RWPE2 (cell line): Measurements from ENCODE around the gene GEN1.

Source experiments
- ATAC-seq: fragments of 200-7000 bp; cut with Tn5 transposase; 3 replicates; pipeline ENCODE4 v1.9.1; 2021; ENCODE audit warnings: low read depth
- DNase-seq: peaks from one replicate; pipeline ENCODE4 v3.0.0-alpha.2; 2020; ENCODE audit warnings: low spot score
- H3K27ac ChIP-seq: fragments of 450-650 bp; 2 replicates; pipeline ENCODE4 v1.5.1; 2017; ENCODE audit warnings: mild to moderate bottlenecking; ENCODE audit not compliant: poor library complexity, severe bottlenecking
- H3K27me3 ChIP-seq: fragments of 250-450 bp; sonication (Bioruptor Pico); 2 replicates; pipeline ENCODE4 v1.5.1; 2021; ENCODE audit warnings: mild to moderate bottlenecking, moderate library complexity; ENCODE audit not compliant: insufficient read depth, poor library complexity, severe bottlenecking
- H3K36me3 ChIP-seq: fragments of 250-450 bp; sonication (Bioruptor Pico); 2 replicates; pipeline ENCODE4 v1.5.1; 2020; ENCODE audit warnings: low read depth, mild to moderate bottlenecking, moderate library complexity
- H3K4me1 ChIP-seq: fragments of 250-450 bp; sonication (Bioruptor Pico); 2 replicates; pipeline ENCODE4 v1.5.1; 2021; ENCODE audit warnings: mild to moderate bottlenecking, moderate library complexity; ENCODE audit not compliant: insufficient read depth, poor library complexity, severe bottlenecking
- H3K4me3 ChIP-seq: fragments of 250-450 bp; sonication (Bioruptor Pico); 2 replicates; pipeline ENCODE4 v1.5.1; 2021; ENCODE audit warnings: mild to moderate bottlenecking, moderate library complexity; ENCODE audit not compliant: severe bottlenecking
- H3K9me3 ChIP-seq: fragments of 250-450 bp; sonication (Bioruptor Pico); 2 replicates; pipeline ENCODE4 v1.5.1; 2021; ENCODE audit warnings: mild to moderate bottlenecking, moderate library complexity; ENCODE audit not compliant: severe bottlenecking
- CTCF ChIP-seq: fragments of 450-650 bp; IDR thresholded peaks from one replicate; pipeline ENCODE4 v1.5.1; 2017; ENCODE audit warnings: mild to moderate bottlenecking, moderate library complexity; ENCODE audit not compliant: poor library complexity, severe bottlenecking

GEN1 gene

GRCh38 chr2:17752246-17752645, 1.7 kb upstream of the GEN1 start:
- DNase-seq: no peak
- Histone ChIP-seq H3K27me3 (no peaks in the 10 kb centered on the region), H3K4me1 (peaks cover 35% of the 10 kb centered on the region), H3K9me3 (no peaks in the 10 kb centered on the region), H3K27ac (peak overlapping the region; percentile 84), H3K36me3 (peaks cover 19% of the 10 kb centered on the region; the same call in 1 of the 2 replicates), H3K4me3 (peak overlapping the region; percentile 90)
- no peak for ATAC-seq
- no peak for TF ChIP-seq CTCF

- peak overlapping the region; percentile 90 for H3K4me3 ChIP-seq
- ATAC-seq (peak; percentile 54), DNase-seq (peak; percentile 51)
- H3K36me3 ChIP-seq: peaks cover 19% of the 10 kb centered on the region; the same call in 1 of the 2 replicates
- no peaks in the 10 kb centered on the region for H3K27me3 ChIP-seq
- H3K9me3 ChIP-seq: no peaks in the 10 kb centered on the region
- H3K27ac ChIP-seq: peak overlapping the region; percentile 84
- TF ChIP-seq CTCF: no peak
- H3K4me1 ChIP-seq: peaks cover 44% of the 10 kb centered on the region
These were observed 791 bp upstream of the GEN1 start for GRCh38 chr2:17752892-17753802.

- H3K4me1 ChIP-seq: peaks cover 47% of the 10 kb centered on the region
These were observed 961 bp downstream of the GEN1 start for GRCh38 chr2:17754773-17755425.

GRCh38 chr2:17756668-17757067, 2.7 kb downstream of the GEN1 start:
- peaks cover 44% of the 10 kb centered on the region for H3K4me1 ChIP-seq
- no peak overlapping the region for H3K27ac ChIP-seq
- no peak for TF ChIP-seq CTCF
- H3K9me3 ChIP-seq: no peaks in the 10 kb centered on the region
- ATAC-seq (no peak), DNase-seq (no peak)
- H3K36me3 ChIP-seq: peaks cover 35% of the 10 kb centered on the region
- H3K27me3 ChIP-seq: no peaks in the 10 kb centered on the region
- no peak overlapping the region for H3K4me3 ChIP-seq

More at GRCh38 chr2:17754773-17755425, 961 bp downstream of the GEN1 start:
- TF ChIP-seq CTCF: no peak
- Histone ChIP-seq H3K27ac (peak overlapping the region; percentile 84), H3K36me3 (peaks cover 25% of the 10 kb centered on the region; the same call in 1 of the 2 replicates), H3K27me3 (no peaks in the 10 kb centered on the region), H3K4me3 (peak overlapping the region; percentile 90), H3K9me3 (no peaks in the 10 kb centered on the region)
- ATAC-seq (no peak), DNase-seq (no peak)
